ENCODE data around the gene MAP3K10. TPM values are rescaled to one million over a fixed set of nuclear protein-coding genes. Genes with fewer than 3 reads are reported as not detected.
"Not testable (repeated sequence)": the region's sequence is repeated elsewhere in the genome, so short reads cannot be mapped to it uniquely, and the experiment has no call there.

MAP3K10 gene
- total RNA-seq, 1 donor from 2014 or later = 18.1 TPM

DNA sequence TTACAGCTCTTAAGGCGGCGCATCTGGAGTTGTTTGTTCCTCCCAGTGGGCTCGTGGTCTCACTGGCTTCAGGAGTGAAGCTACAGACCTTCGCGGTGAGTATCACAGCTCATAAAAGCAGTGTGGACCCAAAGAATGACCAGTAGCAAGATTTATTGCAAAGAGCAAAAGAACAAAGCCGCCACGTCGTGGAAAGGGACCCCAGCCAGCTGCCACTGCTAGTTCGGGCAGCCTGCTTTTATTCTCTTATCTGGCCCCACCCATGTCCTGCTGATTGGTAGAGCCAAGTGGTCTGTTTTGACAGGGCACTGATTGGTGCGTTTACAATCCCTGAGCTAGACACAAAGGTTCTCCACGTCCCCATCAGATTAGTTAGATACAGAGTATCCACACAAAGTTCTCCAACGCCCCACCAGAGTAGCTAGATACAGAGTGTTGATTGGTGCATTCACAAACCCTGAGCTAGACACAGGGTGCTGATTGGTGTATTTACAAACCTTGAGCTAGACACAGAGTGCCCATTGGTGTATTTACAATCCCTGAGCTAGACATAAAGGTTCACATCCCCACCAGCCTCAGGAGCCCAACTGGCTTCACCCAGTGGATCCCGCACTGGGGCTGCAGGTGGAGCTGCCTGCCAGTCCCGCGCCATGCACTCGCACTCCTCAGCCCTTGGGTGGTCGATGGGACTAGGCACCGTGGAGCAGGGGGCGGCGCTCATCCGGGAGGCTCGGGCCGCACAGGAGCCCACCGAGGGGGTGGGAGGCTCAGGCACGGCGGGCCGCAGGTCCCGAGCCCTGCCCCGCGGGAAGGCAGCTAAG is 21.5 kb upstream of the MAP3K10 start:
- DNase-seq; ATAC-seq (ENCODE audit: poor library complexity); intact Hi-C loops (cut with DNase I): not testable (repeated sequence)

DNA sequence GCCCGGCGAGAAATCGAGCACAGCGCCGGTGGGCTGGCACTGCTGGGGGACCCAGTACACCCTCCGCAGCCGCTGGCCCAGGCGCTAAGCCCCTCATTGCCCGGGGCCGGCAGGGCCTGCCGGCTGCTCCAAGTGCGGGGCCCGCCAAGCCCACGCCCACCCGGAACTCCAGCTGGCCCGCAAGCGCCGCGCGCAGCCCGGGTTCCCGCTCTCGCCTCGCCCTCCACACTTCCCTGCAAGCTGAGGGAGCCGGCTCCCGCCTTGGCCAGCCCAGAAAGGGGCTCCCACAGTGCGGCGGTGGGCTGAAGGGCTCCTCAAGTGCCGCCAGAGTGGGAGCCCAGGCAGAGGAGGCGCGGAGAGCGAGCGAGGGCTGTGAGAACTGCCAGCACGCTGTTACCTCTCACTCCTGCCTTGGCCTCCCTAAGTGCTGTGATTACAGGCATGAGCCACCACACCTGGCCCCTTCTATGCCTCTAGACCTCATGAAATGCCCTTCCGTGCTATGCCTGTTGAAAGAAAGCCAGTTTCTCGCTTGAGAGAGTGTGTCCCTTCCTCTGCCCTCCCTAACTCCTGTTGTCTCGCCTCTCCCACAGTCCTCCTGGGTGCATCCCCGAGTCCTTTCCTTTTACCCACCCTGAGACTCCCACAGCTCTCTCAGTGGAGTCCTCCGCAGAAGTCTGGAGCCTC is 20.8 kb upstream of the MAP3K10 start:
- ATAC-seq (ENCODE audit: poor library complexity); intact Hi-C loops (cut with DNase I); DNase-seq: not testable (repeated sequence)

DNA sequence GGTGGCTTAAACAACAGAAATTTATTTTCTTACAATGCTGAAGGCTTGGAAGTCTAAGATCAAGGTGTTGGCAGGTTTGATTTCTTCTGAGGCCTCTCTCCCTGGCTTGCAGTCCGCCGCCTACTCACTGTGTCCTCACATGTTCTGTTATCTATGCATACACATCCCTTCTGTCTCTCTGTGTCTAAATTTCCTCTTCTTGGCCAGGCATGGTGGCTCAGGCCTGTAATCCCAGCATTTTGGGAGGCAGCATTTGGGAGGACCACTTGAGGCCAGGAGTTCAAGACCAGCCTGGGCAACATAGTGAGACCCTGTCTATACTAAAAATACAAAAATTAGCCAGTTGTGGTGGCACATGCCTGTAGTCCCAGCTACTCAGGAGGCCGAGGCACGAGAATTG is 19.9 kb upstream of the MAP3K10 start:
- intact Hi-C loops (cut with DNase I); DNase-seq; ATAC-seq (ENCODE audit: poor library complexity): not testable (repeated sequence)

DNA sequence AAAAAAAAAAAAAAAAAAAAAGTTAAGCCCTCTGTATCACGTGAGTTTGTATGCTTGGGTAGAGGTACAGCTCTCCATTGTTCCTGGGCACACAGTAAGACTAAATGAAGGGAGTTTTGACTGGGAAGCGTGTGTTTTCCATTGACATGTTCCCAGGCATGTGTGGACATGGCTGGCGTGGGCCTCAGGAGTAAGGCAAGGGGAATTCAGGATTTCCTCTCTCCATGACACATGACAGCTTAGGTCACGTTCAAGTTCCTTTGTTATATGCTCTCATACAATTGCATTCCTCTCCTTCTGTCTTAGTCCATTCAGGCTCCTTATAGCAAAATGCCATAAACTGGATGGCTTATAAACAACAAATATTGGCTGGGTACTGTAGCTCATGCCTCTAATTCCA is 17.1 kb upstream of the MAP3K10 start:
- ATAC-seq (ENCODE audit: poor library complexity) (no peak), DNase-seq (no peak)
- intact Hi-C loops (cut with DNase I) = no loop called here

DNA sequence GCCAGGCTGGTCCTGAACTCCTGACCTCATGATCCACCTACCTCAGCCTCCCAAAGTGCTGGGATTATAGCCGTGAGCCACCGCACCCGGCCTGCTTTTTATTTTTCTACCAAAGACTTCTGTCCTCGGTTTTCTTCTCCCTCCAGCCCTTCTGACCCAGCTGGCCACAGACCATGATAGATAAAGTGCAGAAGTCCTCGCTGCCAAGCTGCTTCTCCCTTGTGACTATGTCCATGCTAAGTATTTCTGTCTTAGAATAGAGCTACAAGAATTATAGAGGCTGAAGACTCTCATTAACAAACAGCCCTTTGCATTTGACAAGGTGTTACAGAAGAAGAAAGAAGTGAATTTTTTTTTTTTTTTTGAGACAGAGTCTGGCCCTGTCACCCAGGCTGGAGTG is 15.4 kb upstream of the MAP3K10 start:
- ATAC-seq (ENCODE audit: poor library complexity) = peak; percentile 53

DNA sequence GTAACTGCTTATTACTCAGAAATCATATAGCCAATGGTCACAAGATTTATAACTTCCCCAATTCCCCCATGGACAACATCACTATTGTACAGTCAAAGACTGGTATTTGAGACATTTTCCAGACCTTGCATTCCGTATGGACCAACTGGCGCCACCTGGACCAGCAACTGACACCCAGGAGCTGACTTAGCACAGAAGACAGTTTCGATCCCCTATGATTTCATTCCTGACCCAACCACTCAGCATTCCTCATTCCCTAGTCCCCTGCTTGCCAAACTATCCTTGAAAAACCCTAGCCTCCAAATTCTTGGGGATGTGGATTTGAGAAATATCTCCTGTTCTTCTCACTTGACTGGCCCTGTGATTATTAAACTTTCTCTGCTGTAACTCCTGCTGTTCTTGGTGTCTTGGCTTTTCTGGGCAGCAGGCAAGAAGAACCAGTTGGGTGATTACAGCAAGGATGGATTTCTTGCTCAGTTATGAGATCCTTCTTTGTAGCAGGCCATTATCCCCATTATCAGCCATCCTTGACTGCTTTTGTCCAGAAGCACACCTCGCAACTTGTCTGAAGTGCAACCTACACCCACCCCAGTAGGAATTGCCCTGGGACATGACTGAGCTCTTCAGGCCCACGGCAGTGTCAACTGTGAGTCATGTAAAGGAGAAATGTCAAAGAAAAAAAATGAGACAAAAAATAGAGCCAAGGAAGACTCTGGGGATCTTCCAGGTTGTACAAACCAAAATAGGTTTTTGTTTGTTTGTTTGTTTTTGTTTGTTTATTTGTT is 13.7 kb upstream of the MAP3K10 start:
- DNase-seq = no peak
- intact Hi-C loops (cut with DNase I) = no loop called here
- no peak for ATAC-seq (ENCODE audit: poor library complexity)

More for the DNA sequence above, 15.4 kb upstream of the MAP3K10 start:
- no peak for DNase-seq
- intact Hi-C loops (cut with DNase I) = no loop called here

DNA sequence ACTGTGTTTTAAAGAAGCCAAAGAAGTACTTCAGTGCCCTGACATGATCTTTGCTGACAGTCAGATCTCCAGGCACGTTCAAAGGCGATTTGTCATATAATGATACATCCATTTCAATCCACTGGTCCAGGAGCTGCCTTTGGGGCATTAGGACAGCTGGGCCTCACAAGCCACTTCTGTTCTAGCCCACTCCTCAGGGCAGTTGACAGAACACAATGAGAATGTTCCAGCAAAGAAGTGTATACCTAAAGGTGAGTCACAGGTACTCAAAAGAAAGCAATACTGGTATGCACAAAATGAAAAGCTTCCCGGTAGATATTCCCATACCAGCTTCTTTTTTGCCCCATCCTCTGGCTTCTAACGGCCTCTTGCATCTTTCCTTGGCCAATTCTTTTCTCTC is 12.5 kb upstream of the MAP3K10 start:
- ATAC-seq (ENCODE audit: poor library complexity) (no peak), DNase-seq (no peak)
- intact Hi-C loops (cut with DNase I) = no loop called here

DNA sequence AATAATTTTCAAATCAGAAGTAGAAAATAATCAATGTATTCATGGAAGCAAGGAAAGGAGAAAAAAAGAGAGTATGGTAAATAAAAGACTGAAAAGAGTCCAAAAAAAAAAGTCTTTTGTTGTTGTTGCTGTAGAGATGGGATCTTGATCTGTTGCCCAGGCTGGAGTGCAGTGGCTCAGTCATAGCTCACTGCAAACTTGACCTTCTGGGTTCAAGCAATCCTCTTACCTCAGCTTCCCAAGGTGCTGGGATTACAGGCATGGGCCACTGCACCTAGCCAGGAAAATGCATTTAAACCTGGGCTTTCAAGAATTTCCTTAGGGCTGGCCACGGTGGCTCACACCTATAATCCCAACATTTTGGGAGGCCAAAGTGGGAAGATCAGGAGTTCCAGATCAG is 7.0 kb upstream of the MAP3K10 start:
- DNase-seq (no peak), ATAC-seq (ENCODE audit: poor library complexity) (no peak)
- intact Hi-C loops (cut with DNase I) = no loop called here

DNA sequence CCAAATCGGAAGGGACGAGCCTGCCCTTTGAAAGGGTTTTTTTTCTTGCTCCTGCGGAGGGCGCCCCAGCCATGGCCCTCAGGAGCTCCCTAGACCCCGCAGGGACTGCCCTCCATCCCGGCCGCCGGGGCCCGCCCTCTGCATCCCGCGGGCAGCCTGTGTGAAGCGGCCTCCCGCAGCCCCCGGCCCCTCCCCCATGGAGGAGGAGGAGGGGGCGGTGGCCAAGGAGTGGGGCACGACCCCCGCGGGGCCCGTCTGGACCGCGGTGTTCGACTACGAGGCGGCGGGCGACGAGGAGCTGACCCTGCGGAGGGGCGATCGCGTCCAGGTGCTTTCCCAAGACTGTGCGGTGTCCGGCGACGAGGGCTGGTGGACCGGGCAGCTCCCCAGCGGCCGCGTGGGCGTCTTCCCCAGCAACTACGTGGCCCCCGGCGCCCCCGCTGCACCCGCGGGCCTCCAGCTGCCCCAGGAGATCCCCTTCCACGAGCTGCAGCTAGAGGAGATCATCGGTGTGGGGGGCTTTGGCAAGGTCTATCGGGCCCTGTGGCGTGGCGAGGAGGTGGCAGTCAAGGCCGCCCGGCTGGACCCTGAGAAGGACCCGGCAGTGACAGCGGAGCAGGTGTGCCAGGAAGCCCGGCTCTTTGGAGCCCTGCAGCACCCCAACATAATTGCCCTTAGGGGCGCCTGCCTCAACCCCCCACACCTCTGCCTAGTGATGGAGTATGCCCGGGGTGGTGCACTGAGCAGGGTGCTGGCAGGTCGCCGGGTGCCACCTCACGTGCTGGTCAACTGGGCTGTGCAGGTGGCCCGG is 815 bp downstream of the MAP3K10 start:
- ATAC-seq (ENCODE audit: poor library complexity) (peak; percentile 14), DNase-seq (peak; percentile 56)
- intact Hi-C loops (cut with DNase I) = no loop called here

DNA sequence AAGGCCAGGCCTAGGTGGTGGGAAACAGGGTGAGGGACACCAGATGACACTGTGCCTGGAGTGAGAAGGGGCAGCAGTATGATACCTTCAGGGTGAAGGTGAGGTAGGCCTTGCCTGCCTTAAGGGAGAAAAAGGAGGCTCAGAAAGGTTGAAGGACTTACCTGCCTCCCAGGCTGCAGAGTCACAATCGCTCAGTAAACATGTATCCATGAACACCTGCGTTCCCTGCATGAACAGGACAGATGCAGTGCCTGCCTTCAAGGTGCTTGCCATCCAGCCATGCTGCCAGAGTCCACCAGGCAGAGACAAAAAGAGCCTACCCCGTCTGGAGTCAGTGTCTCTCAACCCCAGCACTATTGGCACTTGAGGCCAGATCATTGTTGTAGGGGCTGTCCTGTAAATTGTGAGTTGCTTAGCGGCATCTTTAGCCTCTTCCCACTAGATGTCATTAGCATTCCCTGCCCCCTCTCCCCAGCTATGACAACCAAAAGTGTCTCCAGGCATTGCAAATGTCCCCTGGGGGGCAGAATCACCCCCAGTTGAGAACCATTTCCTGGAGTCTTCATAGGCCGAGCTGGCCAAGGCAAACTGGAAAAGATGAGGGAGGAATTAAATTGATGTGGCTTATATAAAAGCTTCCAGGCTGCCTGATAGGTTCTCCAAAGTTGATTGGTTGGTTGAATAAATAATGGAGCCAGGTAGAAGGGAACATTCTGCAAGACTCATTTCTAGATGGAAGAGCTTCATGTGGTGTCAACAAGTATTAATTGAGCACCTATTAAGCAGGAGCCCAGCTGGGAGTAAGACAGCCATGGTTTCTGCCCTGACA is 1.7 kb downstream of the MAP3K10 start:
- ATAC-seq (ENCODE audit: poor library complexity) = no peak
- no peak for DNase-seq
- intact Hi-C loops (cut with DNase I) = no loop called here

DNA sequence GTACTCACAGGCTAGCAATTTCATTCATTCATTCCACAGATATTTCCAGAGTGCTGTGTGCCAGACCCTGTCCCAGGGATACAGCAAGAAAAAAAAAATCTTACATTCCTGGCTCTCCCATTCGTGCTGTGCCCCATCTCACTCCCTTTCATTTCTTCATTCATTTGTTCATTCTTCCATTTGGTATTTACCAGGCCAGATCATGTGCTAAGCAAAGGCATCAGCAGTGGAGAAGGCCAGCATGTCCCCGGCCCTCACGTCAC is 2.3 kb downstream of the MAP3K10 start:
- ATAC-seq (ENCODE audit: poor library complexity) (no peak), DNase-seq (no peak)
- intact Hi-C loops (cut with DNase I) = no loop called here

DNA sequence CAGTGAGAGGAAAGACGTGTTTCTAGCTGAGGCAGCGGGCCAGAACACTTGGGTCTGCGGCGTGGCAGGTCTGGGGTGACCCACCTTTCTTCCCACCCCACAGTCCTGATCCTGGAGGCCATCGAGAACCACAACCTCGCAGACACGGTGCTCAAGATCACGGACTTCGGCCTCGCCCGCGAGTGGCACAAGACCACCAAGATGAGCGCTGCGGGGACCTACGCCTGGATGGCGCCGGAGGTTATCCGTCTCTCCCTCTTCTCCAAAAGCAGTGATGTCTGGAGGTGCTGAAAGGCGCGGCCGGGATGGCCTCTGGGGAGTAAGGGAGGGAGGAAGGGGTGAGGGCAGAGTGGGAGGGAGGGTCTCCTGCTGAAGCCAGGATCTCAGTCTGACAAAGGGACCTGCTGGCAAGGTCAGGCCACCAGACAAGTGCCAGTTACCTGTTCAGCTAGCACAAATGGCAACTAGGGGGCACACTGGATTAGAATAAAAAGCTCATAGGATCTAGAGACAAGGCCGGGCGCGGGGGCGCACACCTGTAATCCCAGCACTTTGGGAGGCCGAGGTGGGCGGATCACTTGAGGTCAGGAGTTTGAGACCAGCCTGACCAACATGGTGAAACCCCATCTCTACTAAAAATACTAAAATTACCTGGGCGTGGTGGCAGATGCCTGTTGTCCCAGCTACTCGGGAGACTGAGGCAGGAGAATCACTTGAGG is 7.2 kb downstream of the MAP3K10 start:
- intact Hi-C loops (cut with DNase I) = no loop called here
- ATAC-seq (ENCODE audit: poor library complexity) (no peak), DNase-seq (no peak)

DNA sequence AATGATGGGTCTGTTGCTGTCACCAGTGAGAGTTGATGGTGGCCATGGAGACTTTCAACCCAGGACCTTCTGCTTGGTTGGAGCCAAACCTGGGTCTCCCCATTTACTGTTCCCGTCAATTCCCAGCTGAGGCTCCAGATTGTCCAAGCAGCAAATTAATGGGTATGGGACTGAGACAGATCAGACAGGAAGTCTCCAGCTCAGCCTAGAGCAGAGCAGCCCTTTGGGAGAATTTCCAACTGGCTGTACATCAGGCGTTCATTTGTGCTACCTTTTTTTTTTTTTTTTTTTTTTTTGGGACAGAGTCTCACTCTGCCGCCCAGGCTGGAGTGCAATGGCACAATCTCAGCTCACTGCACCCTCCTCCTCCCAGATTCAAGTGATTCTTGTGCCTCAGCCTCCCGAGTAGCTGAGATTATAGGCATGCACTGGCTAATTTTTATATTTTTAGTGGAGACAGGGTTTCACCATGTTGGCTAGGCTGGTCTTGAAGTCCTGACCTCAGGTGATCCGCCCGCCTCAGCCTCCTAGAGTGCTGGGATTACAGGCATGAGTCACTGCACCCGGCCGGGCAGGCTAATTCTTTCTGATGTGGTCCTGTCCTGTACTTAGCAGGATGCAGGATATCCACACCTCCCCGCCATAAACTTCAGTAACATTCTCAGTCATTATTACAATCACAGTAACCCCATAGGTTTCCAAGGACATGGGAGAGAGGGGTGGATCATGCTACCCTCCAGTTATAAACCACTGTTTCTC is 9.3 kb downstream of the MAP3K10 start:
- ATAC-seq (ENCODE audit: poor library complexity) = no peak
- no peak for DNase-seq
- intact Hi-C loops (cut with DNase I) = no loop called here

DNA sequence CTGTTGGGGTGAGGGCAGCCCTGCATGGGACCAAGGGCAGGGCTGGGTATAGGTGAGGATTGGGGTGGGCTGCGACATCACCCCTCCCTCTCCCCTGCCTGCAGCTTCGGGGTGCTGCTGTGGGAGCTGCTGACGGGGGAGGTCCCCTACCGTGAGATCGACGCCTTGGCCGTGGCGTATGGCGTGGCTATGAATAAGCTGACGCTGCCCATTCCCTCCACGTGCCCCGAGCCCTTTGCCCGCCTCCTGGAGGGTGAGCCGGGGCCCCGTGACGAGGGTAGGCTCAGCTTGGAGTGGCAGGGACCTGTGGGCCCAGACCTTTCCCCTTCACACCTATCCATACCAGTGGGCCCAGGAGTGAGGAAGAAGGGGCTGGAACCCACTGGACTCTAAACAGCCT is 13.2 kb downstream of the MAP3K10 start:
- DNase-seq (no peak), ATAC-seq (ENCODE audit: poor library complexity) (no peak)
- intact Hi-C loops (cut with DNase I) = no loop called here

DNA sequence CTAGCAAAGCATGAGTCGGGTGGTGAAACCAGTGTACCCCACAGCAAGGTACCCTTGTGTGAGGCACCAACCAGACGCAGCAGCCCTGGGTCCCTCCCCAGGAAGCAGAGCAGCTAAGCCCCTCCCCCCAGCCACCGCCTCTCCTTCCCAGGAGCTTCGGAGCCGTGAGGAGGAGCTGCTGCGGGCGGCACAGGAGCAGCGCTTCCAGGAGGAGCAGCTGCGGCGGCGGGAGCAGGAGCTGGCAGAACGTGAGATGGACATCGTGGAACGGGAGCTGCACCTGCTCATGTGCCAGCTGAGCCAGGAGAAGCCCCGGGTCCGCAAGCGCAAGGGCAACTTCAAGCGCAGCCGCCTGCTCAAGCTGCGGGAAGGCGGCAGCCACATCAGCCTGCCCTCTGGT is 14.5 kb downstream of the MAP3K10 start:
- ATAC-seq (ENCODE audit: poor library complexity) (no peak), DNase-seq (no peak)
- intact Hi-C loops (cut with DNase I) = no loop called here

DNA sequence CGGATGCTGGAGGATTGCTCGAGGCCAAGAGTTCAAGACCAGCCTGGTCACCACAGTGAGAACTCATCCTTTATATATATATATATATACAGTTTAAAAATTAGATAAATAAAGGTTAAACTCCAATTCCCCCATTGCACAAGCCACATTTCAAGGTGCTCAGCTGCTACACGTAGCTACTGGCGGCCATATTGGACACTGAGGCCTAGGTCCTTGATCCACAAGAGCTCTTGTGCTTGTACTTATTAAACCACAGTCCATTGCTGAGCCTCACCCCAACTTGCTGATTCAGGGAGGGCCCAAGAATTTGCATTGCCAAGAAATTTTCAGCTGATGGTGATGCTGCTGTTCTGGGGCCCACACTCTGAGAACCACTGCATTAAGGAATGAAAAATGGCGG is 17.4 kb downstream of the MAP3K10 start:
- DNase-seq (no peak), ATAC-seq (ENCODE audit: poor library complexity) (no peak)
- intact Hi-C loops (cut with DNase I) = no loop called here

DNA sequence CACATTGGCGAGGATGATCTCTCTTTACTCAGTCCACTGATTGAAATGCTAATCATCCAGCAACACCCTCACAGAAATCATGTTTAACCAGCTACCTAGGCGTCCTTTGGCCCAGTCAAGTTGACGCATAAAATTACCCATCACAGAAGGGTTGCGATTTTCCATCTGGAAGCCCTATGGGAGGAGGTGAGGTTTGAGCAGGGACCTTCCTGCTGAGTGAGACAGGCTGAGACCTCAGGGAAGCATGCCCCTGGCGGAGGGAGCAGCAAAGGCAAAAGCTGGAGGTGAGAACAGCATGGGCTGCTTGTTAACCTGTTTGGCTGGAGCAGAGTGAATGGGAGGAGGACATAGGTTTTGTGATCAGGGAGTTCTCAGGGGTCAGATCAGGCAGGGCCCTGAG is 19.7 kb downstream of the MAP3K10 start:
- no peak for ATAC-seq (ENCODE audit: poor library complexity)

More for the DNA sequence above, 19.7 kb downstream of the MAP3K10 start:
- DNase-seq = no peak
- intact Hi-C loops (cut with DNase I) = no loop called here
